ENCODE measurements around the gene TRPM8.

- no peak for TF ChIP-seq MAX (IDR thresholded peaks at IDR 0.05; ENCODE audit: low read depth, low read length)
- TF ChIP-seq POLR2A (IDR thresholded peaks at IDR 0.05; ENCODE audit: extremely low read depth, insufficient read length) = no peak
- TF ChIP-seq, protein P1, sequence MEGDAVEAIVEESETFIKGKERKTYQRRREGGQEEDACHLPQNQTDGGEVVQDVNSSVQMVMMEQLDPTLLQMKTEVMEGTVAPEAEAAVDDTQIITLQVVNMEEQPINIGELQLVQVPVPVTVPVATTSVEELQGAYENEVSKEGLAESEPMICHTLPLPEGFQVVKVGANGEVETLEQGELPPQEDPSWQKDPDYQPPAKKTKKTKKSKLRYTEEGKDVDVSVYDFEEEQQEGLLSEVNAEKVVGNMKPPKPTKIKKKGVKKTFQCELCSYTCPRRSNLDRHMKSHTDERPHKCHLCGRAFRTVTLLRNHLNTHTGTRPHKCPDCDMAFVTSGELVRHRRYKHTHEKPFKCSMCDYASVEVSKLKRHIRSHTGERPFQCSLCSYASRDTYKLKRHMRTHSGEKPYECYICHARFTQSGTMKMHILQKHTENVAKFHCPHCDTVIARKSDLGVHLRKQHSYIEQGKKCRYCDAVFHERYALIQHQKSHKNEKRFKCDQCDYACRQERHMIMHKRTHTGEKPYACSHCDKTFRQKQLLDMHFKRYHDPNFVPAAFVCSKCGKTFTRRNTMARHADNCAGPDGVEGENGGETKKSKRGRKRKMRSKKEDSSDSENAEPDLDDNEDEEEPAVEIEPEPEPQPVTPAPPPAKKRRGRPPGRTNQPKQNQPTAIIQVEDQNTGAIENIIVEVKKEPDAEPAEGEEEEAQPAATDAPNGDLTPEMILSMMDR (IDR thresholded peaks at IDR 0.05; ENCODE audit: low read depth, low read length) = no peak
Measured at GRCh38 chr2:233919938-233920337, 2.8 kb downstream of the TRPM8 start.

All from NB4 (cell line).